MM.1S (cell line): ENCODE results near the gene HOXD9.
A peak's percentile ranks its signal among the peaks of the same experiment; 100 is the strongest.

ENCODE experiments used
- DNase-seq: peaks from one replicate; pipeline ENCODE4 v3.0.0-alpha.2; 2015
- H2AFZ ChIP-seq: fragments of 300-600 bp; sonication (generic); 2 replicates; pipeline ENCODE4 v1.6.0; 2016; ENCODE audit warnings: antibody characterized with exemption, low read length
- H3F3A ChIP-seq: fragments of 300-600 bp; sonication (generic); 2 replicates; pipeline ENCODE4 v1.6.1; 2016; ENCODE audit warnings: mild to moderate bottlenecking, antibody characterized with exemption, low read length, moderate library complexity, mixed read lengths; ENCODE audit not compliant: insufficient read depth
- H3K27ac ChIP-seq: fragments of 300-600 bp; sonication (generic); 2 replicates; pipeline ENCODE4 v1.5.1; 2016; ENCODE audit warnings: mild to moderate bottlenecking, low read length
- H3K27me3 ChIP-seq: fragments of 300-600 bp; sonication (generic); replicated peaks from 2 replicates; pipeline ENCODE4 v1.6.0; 2016; ENCODE audit warnings: low read length; ENCODE audit not compliant: insufficient read depth
- H3K36me3 ChIP-seq: fragments of 300-600 bp; sonication (generic); replicated peaks from 2 replicates; pipeline ENCODE4 v1.6.1; 2016; ENCODE audit warnings: mild to moderate bottlenecking, low read length, mixed read lengths; ENCODE audit not compliant: insufficient read depth
- H3K4me1 ChIP-seq: fragments of 300-600 bp; sonication (generic); 2 replicates; pipeline ENCODE4 v1.6.1; 2016; ENCODE audit warnings: low read length, mixed read lengths
- H3K4me2 ChIP-seq: fragments of 300-600 bp; sonication (generic); 2 replicates; pipeline ENCODE4 v1.6.0; 2016; ENCODE audit warnings: low read depth, low read length
- H3K4me3 ChIP-seq: fragments of 300-600 bp; sonication (generic); 2 replicates; pipeline ENCODE4 v1.5.1; 2016; ENCODE audit warnings: low read length, mixed read lengths
- H3K79me2 ChIP-seq: fragments of 300-600 bp; sonication (generic); 2 replicates; pipeline ENCODE4 v1.6.1; 2016; ENCODE audit warnings: mixed run types, low read length, mixed read lengths
- H3K9ac ChIP-seq: fragments of 300-600 bp; sonication (generic); 2 replicates; pipeline ENCODE4 v1.6.1; 2016; ENCODE audit warnings: low read length, mixed read lengths
- H3K9me2 ChIP-seq: fragments of 300-600 bp; sonication (generic); replicated peaks from 2 replicates; pipeline ENCODE4 v1.6.1; 2016; ENCODE audit warnings: mild to moderate bottlenecking, low read length, mixed read lengths; ENCODE audit not compliant: insufficient read depth
- H3K9me3 ChIP-seq: fragments of 300-600 bp; sonication (generic); replicated peaks from 2 replicates; pipeline ENCODE4 v1.6.1; 2016; ENCODE audit warnings: mild to moderate bottlenecking, low read length, mixed read lengths; ENCODE audit not compliant: insufficient read depth
- H4K20me1 ChIP-seq: fragments of 300-600 bp; sonication (generic); 2 replicates; pipeline ENCODE4 v1.6.1; 2016; ENCODE audit warnings: mild to moderate bottlenecking, low read length, moderate library complexity, mixed read lengths; ENCODE audit not compliant: insufficient read depth
- EZH2 ChIP-seq: fragments of 300-600 bp; sonication (generic); optimal IDR thresholded peaks from 2 replicates; pipeline ENCODE3; 2017; ENCODE audit warnings: low read depth, mild to moderate bottlenecking, antibody characterized with exemption, low read length, mixed read lengths
- EZH2phosphoT487 ChIP-seq: fragments of 300-600 bp; sonication (generic); IDR thresholded peaks from 2 replicates; pipeline ENCODE4 v1.6.1; 2018; ENCODE audit warnings: antibody characterized with exemption, low read length
- TF ChIP-seq, protein P1 (sequence below): fragments of 300-600 bp; sonication (generic); IDR thresholded peaks from 2 replicates; pipeline ENCODE4 v1.5.1; 2016; ENCODE audit warnings: antibody characterized with exemption, low read length, mixed read lengths

The HOXD9 gene

DNA sequence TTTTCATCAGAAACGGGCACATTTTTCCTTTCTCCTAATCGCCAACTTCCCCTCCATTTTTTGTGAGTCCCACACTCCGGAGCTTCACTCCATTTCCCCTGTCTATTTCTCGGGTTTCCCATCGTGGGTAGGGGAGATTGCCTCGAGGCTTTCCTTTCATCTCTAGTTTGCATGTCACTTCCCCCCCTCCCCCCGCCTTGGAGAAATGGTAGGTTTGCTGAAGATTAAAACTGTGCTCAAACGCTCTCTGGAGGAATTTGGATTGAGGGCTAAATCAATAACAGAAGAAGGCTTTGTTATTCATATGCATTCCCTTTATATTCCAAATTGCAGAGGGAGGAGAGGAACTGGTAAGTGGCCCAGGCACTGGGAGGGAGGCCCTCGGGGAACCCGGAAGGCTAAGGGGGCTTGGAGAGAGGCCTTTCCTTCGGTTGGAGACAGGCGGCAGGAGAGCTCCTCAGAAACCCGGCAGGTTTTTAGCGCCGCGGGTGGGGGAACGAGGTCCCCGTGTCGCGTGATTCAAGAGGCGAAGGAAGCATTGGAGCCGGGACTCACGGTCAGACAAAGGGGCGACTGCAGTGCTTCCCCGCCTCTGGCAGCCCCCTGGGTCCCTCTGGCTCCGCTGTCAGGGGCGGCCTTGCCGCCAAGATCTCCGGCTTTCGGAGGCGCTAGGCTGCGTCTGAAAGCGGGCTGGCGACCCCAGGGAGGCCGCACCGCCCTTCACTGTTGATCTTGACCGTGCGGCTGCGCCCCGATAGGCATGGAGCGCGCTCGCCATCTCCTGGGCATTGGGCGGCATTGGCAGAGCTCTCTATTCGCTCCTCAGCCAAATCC lies 25.3 kb upstream of the HOXD9 start:
- DNase-seq: peak; percentile 84
- Histone ChIP-seq H3K9me3 (no peaks in the 10 kb centered on the region), H3F3A (peaks cover 17% of the 10 kb centered on the region), H3K4me3 (peak overlapping the region; percentile 66), H4K20me1 (no peaks in the 10 kb centered on the region), H3K9ac (peak overlapping the region; percentile 60), H3K27me3 (no peaks in the 10 kb centered on the region; the same call in 1 of the 2 replicates), H2AFZ (peak overlapping the region; percentile 81), H3K4me2 (peak overlapping the region; percentile 95), H3K36me3 (no peaks in the 10 kb centered on the region), H3K4me1 (0 out of 2 replicates have a peak, but pooled peaks cover 5% of the 10 kb centered on the region), H3K27ac (peak overlapping the region; percentile 81), H3K79me2 (no peaks in the 10 kb centered on the region), H3K9me2 (no peaks in the 10 kb centered on the region)
- TF ChIP-seq, protein P1, sequence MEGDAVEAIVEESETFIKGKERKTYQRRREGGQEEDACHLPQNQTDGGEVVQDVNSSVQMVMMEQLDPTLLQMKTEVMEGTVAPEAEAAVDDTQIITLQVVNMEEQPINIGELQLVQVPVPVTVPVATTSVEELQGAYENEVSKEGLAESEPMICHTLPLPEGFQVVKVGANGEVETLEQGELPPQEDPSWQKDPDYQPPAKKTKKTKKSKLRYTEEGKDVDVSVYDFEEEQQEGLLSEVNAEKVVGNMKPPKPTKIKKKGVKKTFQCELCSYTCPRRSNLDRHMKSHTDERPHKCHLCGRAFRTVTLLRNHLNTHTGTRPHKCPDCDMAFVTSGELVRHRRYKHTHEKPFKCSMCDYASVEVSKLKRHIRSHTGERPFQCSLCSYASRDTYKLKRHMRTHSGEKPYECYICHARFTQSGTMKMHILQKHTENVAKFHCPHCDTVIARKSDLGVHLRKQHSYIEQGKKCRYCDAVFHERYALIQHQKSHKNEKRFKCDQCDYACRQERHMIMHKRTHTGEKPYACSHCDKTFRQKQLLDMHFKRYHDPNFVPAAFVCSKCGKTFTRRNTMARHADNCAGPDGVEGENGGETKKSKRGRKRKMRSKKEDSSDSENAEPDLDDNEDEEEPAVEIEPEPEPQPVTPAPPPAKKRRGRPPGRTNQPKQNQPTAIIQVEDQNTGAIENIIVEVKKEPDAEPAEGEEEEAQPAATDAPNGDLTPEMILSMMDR: peak; percentile 86
- no peak for TF ChIP-seq EZH2phosphoT487

- Histone ChIP-seq H3K27me3 (no peaks in the 10 kb centered on the region; the same call in 1 of the 2 replicates), H3K4me1 (0 out of 2 replicates have a peak, but pooled peaks cover 5% of the 10 kb centered on the region), H2AFZ (peak overlapping the region; percentile 81), H3K9me3 (no peaks in the 10 kb centered on the region), H3F3A (peaks cover 17% of the 10 kb centered on the region), H3K4me3 (peak overlapping the region; percentile 66), H4K20me1 (no peaks in the 10 kb centered on the region), H3K9me2 (no peaks in the 10 kb centered on the region), H3K79me2 (no peaks in the 10 kb centered on the region), H3K27ac (no peak overlapping the region), H3K9ac (peak overlapping the region; percentile 60; the same call in 1 of the 2 replicates), H3K36me3 (no peaks in the 10 kb centered on the region), H3K4me2 (peak overlapping the region; percentile 95)
- TF ChIP-seq EZH2phosphoT487 (no peak), EZH2 (no peak)
- TF ChIP-seq, protein P1: no peak; the same call in 1 of the 2 replicates
- DNase-seq: no peak
These were observed 24.6 kb upstream of the HOXD9 start for GRCh38 chr2:176097820-176098365.

- DNase-seq: no peak
- Histone ChIP-seq H3K4me1 (0 out of 2 replicates have a peak, but pooled peaks cover 5% of the 10 kb centered on the region), H3K79me2 (no peaks in the 10 kb centered on the region), H3K27me3 (no peaks in the 10 kb centered on the region; the same call in 1 of the 2 replicates), H3K27ac (no peak overlapping the region), H3K36me3 (no peaks in the 10 kb centered on the region), H3K9ac (no peak overlapping the region; the same call in 1 of the 2 replicates), H3K4me2 (peak overlapping the region; percentile 95), H3K9me3 (no peaks in the 10 kb centered on the region), H3K4me3 (peak overlapping the region; percentile 66), H3F3A (peaks cover 17% of the 10 kb centered on the region), H3K9me2 (no peaks in the 10 kb centered on the region), H2AFZ (peak overlapping the region; percentile 81), H4K20me1 (no peaks in the 10 kb centered on the region)
- TF ChIP-seq EZH2: no peak
- TF ChIP-seq EZH2phosphoT487: no peak
- TF ChIP-seq, protein P1: no peak
These were observed 24.0 kb upstream of the HOXD9 start for GRCh38 chr2:176098366-176099158.
